Esophagus squamous epithelium (tissue), 5 donors: Measurements from ENCODE around the gene MAP2K7. TPM values are rescaled to one million over a fixed set of nuclear protein-coding genes. Genes with fewer than 3 reads are reported as not detected.

ENCODE experiments used
- DNase-seq: peaks from one replicate; lab custom pipeline; 2025; lab: John Stamatoyannopoulos, UW
- H3K27ac ChIP-seq, 4 donors: fragments of 200-600 bp; sonication (generic); one replicate each; pipeline ENCODE4 v1.5.1; 2016 to 2019; ENCODE audit warnings: mild to moderate bottlenecking in 1 of 4
- H3K27me3 ChIP-seq, 4 donors: fragments of 200-600 bp; sonication (generic); 1 replicate in 3 of 4; 2 replicates in 1 of 4; pipeline versions ENCODE4 v1.5.1 to v1.6.0; 2017 to 2021; ENCODE audit warnings: antibody characterized with exemption in 1 of 4
- H3K36me3 ChIP-seq, 3 donors: fragments of 200-600 bp; sonication (generic); one replicate each; pipeline ENCODE4 v1.5.1; 2016 to 2019
- H3K4me1 ChIP-seq, 3 donors: fragments of 200-600 bp; sonication (generic); one replicate each; pipeline ENCODE4 v1.5.1; 2017 to 2019
- H3K4me3 ChIP-seq, 4 donors: fragments of 200-600 bp; sonication (generic); 1 replicate in 3 of 4; 2 replicates in 1 of 4; pipeline ENCODE4 v1.5.1; 2016 to 2019; ENCODE audit warnings: mild to moderate bottlenecking in 2 of 4, moderate library complexity in 1 of 4
- H3K9me3 ChIP-seq, 3 donors: fragments of 200-600 bp; sonication (generic); one replicate each; pipeline ENCODE4 v1.5.1; 2016 to 2019
- CTCF ChIP-seq, 6 experiments: fragments of 450-650 bp in 4 of 6; fragments of 200-600 bp in 2 of 6; sonication (generic) in 2 of 6; IDR thresholded peaks; one replicate each; pipeline ENCODE4 v1.5.1; 2016 to 2019; ENCODE audit warnings: antibody characterized with exemption in 6 of 6, mild to moderate bottlenecking in 4 of 6, moderate library complexity in 4 of 6
- POLR2A ChIP-seq, 4 donors: fragments of 450-650 bp; IDR thresholded peaks; one replicate each; pipeline ENCODE4 v1.6.1; 2017; ENCODE audit warnings: antibody characterized with exemption in 4 of 4, mild to moderate bottlenecking in 4 of 4, moderate library complexity in 3 of 4
- WGBS, 2 donors: methylation state at CpG; one replicate each; pipeline ENCODE4 v1.1.5; 2018; 5-methylcytosine and 5-hydroxymethylcytosine counted together
- intact Hi-C: fragments of 100-400 bp; cut with DNase I; formaldehyde crosslinking; loops from one replicate; pipeline ENCODE4 v1.15.0; 2022
- total RNA-seq, 4 donors: library from RNA; depleted of rRNA; stranded (reverse); fragments of >200 nt; gene quantifications; one replicate each; pipeline ENCODE4 v1.1.0, GENCODE V29; 2016
- donor health status: DM: yes; HTN: yes; CAD: no.

MAP2K7 gene
- total RNA-seq, 4 donors from 2014 or later = 8.6 to 17.3 (median 13.8) TPM

- no peak for DNase-seq
- no peak for TF ChIP-seq POLR2A (IDR thresholded peaks at IDR 0.05)
- TF ChIP-seq CTCF (IDR thresholded peaks at IDR 0.05) = no peak
- Histone ChIP-seq H3K4me3 (no peak overlapping the region), H3K4me1 (peaks cover under 1 to 42% (median 23%) of the 10 kb centered on the region in 3 donors), H3K36me3 (peaks cover 30 to 71% (median 40%) of the 10 kb centered on the region in 3 donors), H3K27ac (no peak overlapping the region), H3K9me3 (no peaks in the 10 kb centered on the region), H3K27me3 (peaks cover under 1 to 26% (median 9%) of the 10 kb centered on the region in 4 donors)
- 92 to 97% methylated on average over 14 to 15 of the region's 54 CpGs for WGBS, 2 donors
- intact Hi-C loops = no loop called here
Observed at GRCh38 chr19:7910321-7911161, 6.9 kb downstream of the MAP2K7 start.

GRCh38 chr19:7911508-7912143 lies 7.9 kb downstream of the MAP2K7 start:
- Histone ChIP-seq H3K36me3 (peaks cover 30 to 60% (median 33%) of the 10 kb centered on the region in 3 donors), H3K27me3 (peaks cover 10 to 36% (median 18%) of the 10 kb centered on the region in 4 donors), H3K4me3 (no peak overlapping the region), H3K27ac (no peak overlapping the region), H3K9me3 (no peaks in the 10 kb centered on the region), H3K4me1 (peaks cover 11 to 42% (median 24%) of the 10 kb centered on the region in 3 donors)
- TF ChIP-seq POLR2A (IDR thresholded peaks at IDR 0.05) (no peak), CTCF (IDR thresholded peaks at IDR 0.05) (no peak)
- intact Hi-C loops = no loop called here
- WGBS, 2 donors = 90% methylated on average over 2 to 6 of the region's 18 CpGs
- DNase-seq = no peak

- Histone ChIP-seq H3K9me3 (no peaks in the 10 kb centered on the region), H3K4me3 (no peak overlapping the region), H3K27ac (no peak overlapping the region), H3K27me3 (peaks cover 10 to 42% (median 21%) of the 10 kb centered on the region in 4 donors), H3K36me3 (peaks cover 30 to 56% (median 33%) of the 10 kb centered on the region in 3 donors), H3K4me1 (peaks cover 17 to 42% (median 24%) of the 10 kb centered on the region in 3 donors)
- no peak for DNase-seq
- WGBS, 2 donors = 87 to 100% methylated on average over 4 to 14 of the region's 31 CpGs
- TF ChIP-seq POLR2A (IDR thresholded peaks at IDR 0.05) (no peak), CTCF (IDR thresholded peaks at IDR 0.05) (no peak)
- intact Hi-C loops = no loop called here
Observed at GRCh38 chr19:7912144-7912696, 8.5 kb downstream of the MAP2K7 start.

GRCh38 chr19:7912697-7913564 lies 9.3 kb downstream of the MAP2K7 start:
- no peak for DNase-seq
- H3K4me1 ChIP-seq = peaks cover 20 to 42% (median 25%) of the 10 kb centered on the region in 3 donors
- H3K4me3 ChIP-seq = no peak overlapping the region
- no peak for TF ChIP-seq POLR2A (IDR thresholded peaks at IDR 0.05)
- H3K9me3 ChIP-seq = no peaks in the 10 kb centered on the region
- H3K27ac ChIP-seq = no peak overlapping the region
- intact Hi-C loops = no loop called here
- peaks cover 13 to 50% (median 24%) of the 10 kb centered on the region in 4 donors for H3K27me3 ChIP-seq
- 91 to 93% methylated on average over 27 to 33 of the region's 39 CpGs for WGBS, 2 donors
- H3K36me3 ChIP-seq = peaks cover 30 to 54% (median 33%) of the 10 kb centered on the region in 3 donors

GRCh38 chr19:7913652-7914051 lies 10.0 kb downstream of the MAP2K7 start:
- intact Hi-C loops = no loop called here
- WGBS, 2 donors = 82 to 87% methylated on average over 9 to 10 of the region's 10 CpGs
- H3K36me3 ChIP-seq = peaks cover 30 to 52% (median 33%) of the 10 kb centered on the region in 3 donors
- H3K27me3 ChIP-seq = peaks cover 19 to 57% (median 24%) of the 10 kb centered on the region in 4 donors
- peaks cover 22 to 42% (median 22%) of the 10 kb centered on the region in 3 donors for H3K4me1 ChIP-seq
- no peak overlapping the region for H3K4me3 ChIP-seq
- DNase-seq = no peak
- TF ChIP-seq POLR2A (IDR thresholded peaks at IDR 0.05) (no peak), CTCF (IDR thresholded peaks at IDR 0.05) (no peak)
- H3K27ac ChIP-seq = no peak overlapping the region
- no peaks in the 10 kb centered on the region for H3K9me3 ChIP-seq
